MM.1S (cell line): Measurements from ENCODE around the gene LARP1.
"Not testable (repeated sequence)": the region's sequence is repeated elsewhere in the genome, so short reads cannot be mapped to it uniquely, and the experiment has no call there.

ENCODE experiments used
- DNase-seq: peaks from one replicate; pipeline ENCODE4 v3.0.0-alpha.2; 2015
- H2AFZ ChIP-seq: fragments of 300-600 bp; sonication (generic); 2 replicates; pipeline ENCODE4 v1.6.0; 2016; ENCODE audit warnings: antibody characterized with exemption, low read length
- H3F3A ChIP-seq: fragments of 300-600 bp; sonication (generic); 2 replicates; pipeline ENCODE4 v1.6.1; 2016; ENCODE audit warnings: mild to moderate bottlenecking, antibody characterized with exemption, low read length, moderate library complexity, mixed read lengths; ENCODE audit not compliant: insufficient read depth
- H3K27ac ChIP-seq: fragments of 300-600 bp; sonication (generic); 2 replicates; pipeline ENCODE4 v1.5.1; 2016; ENCODE audit warnings: mild to moderate bottlenecking, low read length
- H3K27me3 ChIP-seq: fragments of 300-600 bp; sonication (generic); replicated peaks from 2 replicates; pipeline ENCODE4 v1.6.0; 2016; ENCODE audit warnings: low read length; ENCODE audit not compliant: insufficient read depth
- H3K36me3 ChIP-seq: fragments of 300-600 bp; sonication (generic); replicated peaks from 2 replicates; pipeline ENCODE4 v1.6.1; 2016; ENCODE audit warnings: mild to moderate bottlenecking, low read length, mixed read lengths; ENCODE audit not compliant: insufficient read depth
- H3K4me1 ChIP-seq: fragments of 300-600 bp; sonication (generic); 2 replicates; pipeline ENCODE4 v1.6.1; 2016; ENCODE audit warnings: low read length, mixed read lengths
- H3K4me2 ChIP-seq: fragments of 300-600 bp; sonication (generic); 2 replicates; pipeline ENCODE4 v1.6.0; 2016; ENCODE audit warnings: low read depth, low read length
- H3K4me3 ChIP-seq: fragments of 300-600 bp; sonication (generic); 2 replicates; pipeline ENCODE4 v1.5.1; 2016; ENCODE audit warnings: low read length, mixed read lengths
- H3K79me2 ChIP-seq: fragments of 300-600 bp; sonication (generic); 2 replicates; pipeline ENCODE4 v1.6.1; 2016; ENCODE audit warnings: mixed run types, low read length, mixed read lengths
- H3K9ac ChIP-seq: fragments of 300-600 bp; sonication (generic); 2 replicates; pipeline ENCODE4 v1.6.1; 2016; ENCODE audit warnings: low read length, mixed read lengths
- H3K9me2 ChIP-seq: fragments of 300-600 bp; sonication (generic); replicated peaks from 2 replicates; pipeline ENCODE4 v1.6.1; 2016; ENCODE audit warnings: mild to moderate bottlenecking, low read length, mixed read lengths; ENCODE audit not compliant: insufficient read depth
- H3K9me3 ChIP-seq: fragments of 300-600 bp; sonication (generic); replicated peaks from 2 replicates; pipeline ENCODE4 v1.6.1; 2016; ENCODE audit warnings: mild to moderate bottlenecking, low read length, mixed read lengths; ENCODE audit not compliant: insufficient read depth
- H4K20me1 ChIP-seq: fragments of 300-600 bp; sonication (generic); 2 replicates; pipeline ENCODE4 v1.6.1; 2016; ENCODE audit warnings: mild to moderate bottlenecking, low read length, moderate library complexity, mixed read lengths; ENCODE audit not compliant: insufficient read depth
- CTCF ChIP-seq: fragments of 300-600 bp; sonication (generic); IDR thresholded peaks from 2 replicates; pipeline ENCODE4 v1.5.1; 2016; ENCODE audit warnings: antibody characterized with exemption, low read length, mixed read lengths
- EZH2 ChIP-seq: fragments of 300-600 bp; sonication (generic); optimal IDR thresholded peaks from 2 replicates; pipeline ENCODE3; 2017; ENCODE audit warnings: low read depth, mild to moderate bottlenecking, antibody characterized with exemption, low read length, mixed read lengths
- EZH2phosphoT487 ChIP-seq: fragments of 300-600 bp; sonication (generic); IDR thresholded peaks from 2 replicates; pipeline ENCODE4 v1.6.1; 2018; ENCODE audit warnings: antibody characterized with exemption, low read length

Gene LARP1

GRCh38 chr5:154741415-154741814 lies 13.8 kb upstream of the LARP1 start:
- Histone ChIP-seq H3K79me2 (no peaks in the 10 kb centered on the region), H3K4me1 (no peaks in the 10 kb centered on the region), H3K4me3 (no peak overlapping the region), H3F3A (no peaks in the 10 kb centered on the region), H3K9ac (no peak overlapping the region), H3K9me3 (no peaks in the 10 kb centered on the region), H2AFZ (no peak overlapping the region), H4K20me1 (no peaks in the 10 kb centered on the region), H3K27me3 (no peaks in the 10 kb centered on the region), H3K9me2 (no peaks in the 10 kb centered on the region), H3K27ac (no peak overlapping the region), H3K4me2 (no peak overlapping the region), H3K36me3 (no peaks in the 10 kb centered on the region)
- TF ChIP-seq EZH2phosphoT487 (no peak), EZH2 (no peak), CTCF (no peak)
- no peak for DNase-seq

DNA sequence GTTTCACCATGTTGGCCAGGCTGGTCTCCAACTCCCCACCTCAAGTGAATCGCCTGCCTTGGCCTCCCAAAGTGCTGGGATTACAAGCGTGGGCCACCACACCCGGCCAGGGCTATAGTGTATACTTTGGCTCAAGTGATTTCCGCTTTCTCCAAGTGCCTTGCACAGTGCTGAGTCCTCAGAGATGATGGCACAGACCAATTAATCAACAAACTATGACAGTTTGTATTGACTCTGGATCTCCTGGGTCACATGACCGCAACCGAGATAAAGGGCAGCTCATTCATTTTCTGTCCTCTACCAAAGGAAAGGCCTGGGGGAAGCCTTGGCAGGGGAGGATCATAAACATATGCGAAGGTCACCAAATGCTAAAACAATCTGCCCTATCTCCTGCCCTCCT lies 11.4 kb upstream of the LARP1 start:
- TF ChIP-seq EZH2phosphoT487 (no peak), EZH2 (no peak), CTCF (no peak)
- H3K27ac ChIP-seq: no peak overlapping the region
- H3K9ac ChIP-seq: no peak overlapping the region
- no peaks in the 10 kb centered on the region for H3K79me2 ChIP-seq
- H3K4me3 ChIP-seq: no peak overlapping the region
- no peaks in the 10 kb centered on the region for H3K4me1 ChIP-seq
- no peak for DNase-seq
- no peak overlapping the region for H3K4me2 ChIP-seq
- H3K27me3 ChIP-seq: no peaks in the 10 kb centered on the region
- no peaks in the 10 kb centered on the region for H4K20me1 ChIP-seq
- no peaks in the 10 kb centered on the region for H3K36me3 ChIP-seq
- H3F3A ChIP-seq: no peaks in the 10 kb centered on the region
- H3K9me3 ChIP-seq: no peaks in the 10 kb centered on the region
- H2AFZ ChIP-seq: no peak overlapping the region
- no peaks in the 10 kb centered on the region for H3K9me2 ChIP-seq

DNA sequence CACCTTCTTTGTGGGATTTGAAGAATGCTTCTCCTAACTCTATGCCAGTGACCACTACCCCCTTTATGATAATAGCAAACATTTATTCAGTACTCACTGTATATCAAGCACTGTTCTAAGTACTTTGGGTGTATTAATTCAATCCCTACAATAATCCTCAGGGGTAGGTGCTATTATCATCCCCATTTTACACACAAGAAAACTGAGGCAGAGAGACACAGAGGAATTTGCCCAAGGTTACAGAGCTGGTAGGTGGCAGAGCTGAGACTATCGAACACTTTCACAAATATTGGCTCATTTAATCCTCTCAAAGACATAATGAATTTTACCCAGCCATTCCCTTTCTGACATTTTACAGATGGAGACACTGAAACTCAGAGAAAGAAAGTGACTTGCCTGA lies 9.8 kb upstream of the LARP1 start:
- Histone ChIP-seq H3K9me2 (no peaks in the 10 kb centered on the region), H2AFZ (no peak overlapping the region), H3K4me2 (no peak overlapping the region), H4K20me1 (no peaks in the 10 kb centered on the region), H3K27me3 (no peaks in the 10 kb centered on the region), H3F3A (no peaks in the 10 kb centered on the region), H3K27ac (no peak overlapping the region), H3K9me3 (no peaks in the 10 kb centered on the region), H3K4me3 (no peak overlapping the region), H3K79me2 (no peaks in the 10 kb centered on the region), H3K4me1 (no peaks in the 10 kb centered on the region), H3K9ac (no peak overlapping the region), H3K36me3 (no peaks in the 10 kb centered on the region)
- DNase-seq: no peak
- no peak for TF ChIP-seq EZH2phosphoT487

DNA sequence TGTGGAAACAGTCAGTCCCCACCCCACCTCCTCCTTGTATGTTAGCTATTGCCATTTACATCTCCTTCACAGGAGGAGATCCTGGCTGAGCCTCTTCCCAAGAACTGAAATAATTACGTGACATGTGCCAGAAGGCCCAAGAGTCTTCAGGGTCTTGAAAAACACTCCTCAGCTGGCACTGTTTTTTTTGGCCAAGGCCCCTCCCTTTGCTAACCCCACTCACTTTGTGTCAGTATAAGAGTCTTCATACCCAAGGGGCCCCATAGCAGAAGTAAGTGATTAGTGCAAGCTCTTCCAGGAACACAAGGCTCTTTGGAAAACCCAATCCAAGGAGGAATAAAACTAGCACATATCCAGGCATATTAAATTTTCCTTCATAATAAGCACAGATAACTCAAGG lies 5.7 kb upstream of the LARP1 start:
- TF ChIP-seq EZH2phosphoT487: no peak
- no peak for TF ChIP-seq CTCF
- TF ChIP-seq EZH2: no peak
- no peaks in the 10 kb centered on the region for H3K27me3 ChIP-seq
- no peak overlapping the region for H3K9ac ChIP-seq

DNA sequence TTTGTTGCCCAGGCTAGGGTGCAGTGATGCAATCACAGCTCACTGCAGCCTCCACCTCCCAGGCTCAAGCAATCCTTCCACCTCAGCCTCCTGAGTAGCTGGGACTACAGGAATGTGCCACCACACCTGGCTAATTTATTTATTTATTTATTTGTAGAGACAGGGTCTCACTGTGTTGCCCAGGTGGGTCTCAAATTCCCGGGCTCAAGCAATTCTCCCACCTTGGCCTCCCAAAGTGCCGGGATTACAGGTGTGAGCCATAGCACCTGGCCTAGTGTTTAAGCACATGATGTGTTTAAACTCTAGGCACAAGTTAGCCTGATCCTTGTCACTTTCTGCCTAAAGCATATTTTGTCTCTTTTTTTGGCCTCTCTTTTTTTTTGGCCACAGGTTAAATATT lies 4.5 kb upstream of the LARP1 start:
- H3F3A ChIP-seq, DNase-seq: not testable (repeated sequence)
- peaks cover 18% of the 10 kb centered on the region for H3K79me2 ChIP-seq

More for the DNA sequence above, 5.7 kb upstream of the LARP1 start:
- H2AFZ ChIP-seq: no peak overlapping the region
- no peak overlapping the region for H3K27ac ChIP-seq
- H3K4me1 ChIP-seq: peaks cover 7% of the 10 kb centered on the region; the same call in 1 of the 2 replicates
- H3K36me3 ChIP-seq: no peaks in the 10 kb centered on the region
- peaks cover 12% of the 10 kb centered on the region for H3K79me2 ChIP-seq
- 0 out of 2 replicates have a peak, but pooled peaks cover 3% of the 10 kb centered on the region for H3F3A ChIP-seq
- H4K20me1 ChIP-seq: no peaks in the 10 kb centered on the region
- DNase-seq: no peak
- H3K9me2 ChIP-seq: no peaks in the 10 kb centered on the region
- H3K4me3 ChIP-seq: no peak overlapping the region
- no peaks in the 10 kb centered on the region for H3K9me3 ChIP-seq
- H3K4me2 ChIP-seq: no peak overlapping the region

More for the DNA sequence above, 4.5 kb upstream of the LARP1 start:
- not testable (repeated sequence) for H3K9me3 ChIP-seq, H3K36me3 ChIP-seq, H3K9ac ChIP-seq, H3K27ac ChIP-seq, H3K4me1 ChIP-seq, H2AFZ ChIP-seq, H4K20me1 ChIP-seq, H3K4me2 ChIP-seq, H3K9me2 ChIP-seq, H3K27me3 ChIP-seq, H3K4me3 ChIP-seq
